Measurements from ENCODE around the gene SLC25A19. TPM values are rescaled to one million over a fixed set of nuclear protein-coding genes. Genes with fewer than 3 reads are reported as not detected.

The SLC25A19 gene
- total and polyA plus RNA-seq, 2 of the 8 experiments (the other 6 are each of a cell fraction or from before 2014, with no cell fraction given) = 28.6 to 32.6 TPM

GRCh38 chr17:75277664-75278071 lies 11.6 kb downstream of the SLC25A19 start (continued):
- TF ChIP-seq SRF (IDR thresholded peaks at IDR 0.05; ENCODE audit: low read depth, low read length) (no peak), EGR1 (IDR thresholded peaks at IDR 0.05; ENCODE audit: borderline replicate concordance, low read depth, low read length) (no peak)
